Type B pancreatic cell (in vitro differentiated cells): ENCODE measurements around the gene KLF9. TPM values are rescaled to one million over a fixed set of nuclear protein-coding genes. Genes with fewer than 3 reads are reported as not detected.
"Not testable (repeated sequence)": the region's sequence is repeated elsewhere in the genome, so short reads cannot be mapped to it uniquely, and the experiment has no call there.

Source experiments
- DNase-seq: peaks from one replicate; pipeline ENCODE4 v3.0.0; 2021; ENCODE audit warnings: mixed read lengths; ENCODE audit not compliant: unreplicated experiment; ENCODE audit errors: extremely low spot score
- H3K27ac Mint-ChIP-seq: 2 replicates; pipeline ENCODE4 v1.8.0; 2021; ENCODE audit warnings: mild to moderate bottlenecking, mixed read lengths
- H3K27me3 Mint-ChIP-seq: 2 replicates; pipeline ENCODE4 v1.8.0; 2021; ENCODE audit warnings: mixed read lengths
- H3K36me3 Mint-ChIP-seq: 2 replicates; pipeline ENCODE4 v1.8.0; 2021; ENCODE audit warnings: mixed read lengths
- H3K4me1 Mint-ChIP-seq: one replicate; pipeline ENCODE4 v1.8.0; 2021; ENCODE audit warnings: mixed read lengths; ENCODE audit not compliant: unreplicated experiment
- H3K4me3 Mint-ChIP-seq: 2 replicates; pipeline ENCODE4 v1.8.0; 2021; ENCODE audit warnings: mild to moderate bottlenecking, mixed read lengths
- H3K9me3 Mint-ChIP-seq: 2 replicates; pipeline ENCODE4 v1.8.0; 2021; ENCODE audit warnings: mixed read lengths
- total RNA-seq: library from RNA; stranded (reverse); gene quantifications from 2 replicates; pipeline ENCODE4 v1.2.1, GENCODE V29; 2021; ENCODE audit warnings: low replicate concordance
- TF ChIP-seq, protein P1 (sequence below): fragments of 200-600 bp; sonication (generic); conservative IDR thresholded peaks from 2 replicates; pipeline ENCODE4 v1.5.0; 2021; ENCODE audit warnings: antibody characterized with exemption, mild to moderate bottlenecking

KLF9 gene
- total RNA-seq, 1 donor from 2014 or later, result 16.7 TPM

- H3K27me3 Mint-ChIP-seq, result no peaks in the 10 kb centered on the region
- no peak for DNase-seq
- H3K4me3 Mint-ChIP-seq, result no peak overlapping the region
- no peaks in the 10 kb centered on the region for H3K9me3 Mint-ChIP-seq
- peaks cover 39% of the 10 kb centered on the region for H3K4me1 Mint-ChIP-seq
- H3K36me3 Mint-ChIP-seq, result no peaks in the 10 kb centered on the region
- H3K27ac Mint-ChIP-seq, result peak overlapping the region; percentile 29
- TF ChIP-seq, protein P1, sequence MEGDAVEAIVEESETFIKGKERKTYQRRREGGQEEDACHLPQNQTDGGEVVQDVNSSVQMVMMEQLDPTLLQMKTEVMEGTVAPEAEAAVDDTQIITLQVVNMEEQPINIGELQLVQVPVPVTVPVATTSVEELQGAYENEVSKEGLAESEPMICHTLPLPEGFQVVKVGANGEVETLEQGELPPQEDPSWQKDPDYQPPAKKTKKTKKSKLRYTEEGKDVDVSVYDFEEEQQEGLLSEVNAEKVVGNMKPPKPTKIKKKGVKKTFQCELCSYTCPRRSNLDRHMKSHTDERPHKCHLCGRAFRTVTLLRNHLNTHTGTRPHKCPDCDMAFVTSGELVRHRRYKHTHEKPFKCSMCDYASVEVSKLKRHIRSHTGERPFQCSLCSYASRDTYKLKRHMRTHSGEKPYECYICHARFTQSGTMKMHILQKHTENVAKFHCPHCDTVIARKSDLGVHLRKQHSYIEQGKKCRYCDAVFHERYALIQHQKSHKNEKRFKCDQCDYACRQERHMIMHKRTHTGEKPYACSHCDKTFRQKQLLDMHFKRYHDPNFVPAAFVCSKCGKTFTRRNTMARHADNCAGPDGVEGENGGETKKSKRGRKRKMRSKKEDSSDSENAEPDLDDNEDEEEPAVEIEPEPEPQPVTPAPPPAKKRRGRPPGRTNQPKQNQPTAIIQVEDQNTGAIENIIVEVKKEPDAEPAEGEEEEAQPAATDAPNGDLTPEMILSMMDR, result no peak
Measured at GRCh38 chr9:70403166-70403565, 11.3 kb downstream of the KLF9 start.

DNA sequence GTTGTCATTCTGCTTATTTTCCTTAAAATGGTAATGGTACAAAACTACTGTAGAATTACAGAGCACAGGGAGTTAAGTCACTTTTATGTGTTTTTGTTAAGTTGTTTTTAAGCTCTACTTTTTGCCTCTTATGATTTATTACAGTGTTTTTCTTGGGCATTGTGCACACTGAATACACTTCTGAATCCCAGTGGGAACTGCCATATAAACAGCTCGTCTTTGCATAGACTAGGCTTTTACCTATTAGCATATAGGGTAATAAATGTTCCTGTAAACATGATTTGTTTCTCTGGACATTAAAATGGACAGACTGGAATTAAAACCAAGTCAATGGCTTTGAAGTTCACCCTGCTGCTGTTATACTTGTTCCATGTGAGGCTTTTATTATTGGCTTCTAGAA is 12.2 kb downstream of the KLF9 start:
- no peaks in the 10 kb centered on the region for H3K36me3 Mint-ChIP-seq
- H3K4me1 Mint-ChIP-seq, result peaks cover 35% of the 10 kb centered on the region
- TF ChIP-seq, protein P1, result no peak
- H3K27ac Mint-ChIP-seq, result no peak overlapping the region
- no peak overlapping the region for H3K4me3 Mint-ChIP-seq
- no peaks in the 10 kb centered on the region for H3K9me3 Mint-ChIP-seq
- H3K27me3 Mint-ChIP-seq, result no peaks in the 10 kb centered on the region
- DNase-seq, result no peak

GRCh38 chr9:70401241-70401640 is 13.2 kb downstream of the KLF9 start:
- not testable (repeated sequence) for DNase-seq, H3K36me3 Mint-ChIP-seq, H3K9me3 Mint-ChIP-seq, H3K4me3 Mint-ChIP-seq, H3K27me3 Mint-ChIP-seq, H3K27ac Mint-ChIP-seq
- peaks cover 27% of the 10 kb centered on the region for H3K4me1 Mint-ChIP-seq

DNA sequence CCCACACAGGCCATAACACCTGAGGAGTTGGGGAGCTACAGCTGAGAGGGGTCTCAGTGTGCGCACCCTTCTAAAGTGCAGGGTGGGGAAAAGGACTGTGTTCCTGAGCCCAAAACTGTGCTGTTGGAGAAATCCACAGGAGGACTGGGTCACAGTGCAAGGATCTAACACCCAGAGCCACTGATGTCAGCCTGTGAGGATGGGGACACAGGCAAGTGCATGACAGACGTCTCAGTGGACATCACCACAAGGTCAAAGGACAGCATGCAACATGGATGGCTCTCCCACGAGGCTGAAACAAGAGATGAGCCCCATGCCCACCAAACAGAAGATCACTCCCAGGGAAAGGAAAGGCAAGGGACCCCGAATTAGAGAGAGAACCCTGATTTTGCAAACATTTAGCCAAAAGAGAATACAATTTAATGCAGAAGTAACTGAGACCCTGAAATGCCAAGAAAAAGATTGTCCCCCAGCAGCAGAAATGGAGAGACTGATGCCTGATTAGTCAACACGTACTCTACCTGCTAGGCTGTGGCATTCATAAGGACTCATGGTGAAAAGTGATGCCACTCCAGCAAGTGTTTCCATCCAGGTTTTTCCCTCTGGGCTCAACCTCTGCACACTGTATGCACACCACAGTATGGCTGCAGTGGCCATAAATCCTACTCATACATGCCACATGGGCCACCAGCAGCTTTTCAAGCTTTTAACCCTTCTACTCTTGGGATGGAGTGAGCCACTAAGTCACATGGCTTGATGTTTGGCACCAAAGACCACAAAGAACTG is 14.2 kb downstream of the KLF9 start:
- no peak overlapping the region for H3K4me3 Mint-ChIP-seq
- H3K27ac Mint-ChIP-seq, result no peak overlapping the region

GRCh38 chr9:70399141-70399540 is 15.3 kb downstream of the KLF9 start:
- Mint-ChIP-seq H3K4me3 (no peak overlapping the region), H3K27ac (no peak overlapping the region), H3K27me3 (no peaks in the 10 kb centered on the region), H3K4me1 (peaks cover 21% of the 10 kb centered on the region), H3K36me3 (no peaks in the 10 kb centered on the region), H3K9me3 (no peaks in the 10 kb centered on the region)
- DNase-seq, result no peak
- TF ChIP-seq, protein P1, result no peak

More for the DNA sequence above, 14.2 kb downstream of the KLF9 start:
- no peak for DNase-seq
- peaks cover 21% of the 10 kb centered on the region for H3K4me1 Mint-ChIP-seq
- no peaks in the 10 kb centered on the region for H3K36me3 Mint-ChIP-seq
- TF ChIP-seq, protein P1, result no peak
- H3K9me3 Mint-ChIP-seq, result no peaks in the 10 kb centered on the region
- H3K27me3 Mint-ChIP-seq, result no peaks in the 10 kb centered on the region

DNA sequence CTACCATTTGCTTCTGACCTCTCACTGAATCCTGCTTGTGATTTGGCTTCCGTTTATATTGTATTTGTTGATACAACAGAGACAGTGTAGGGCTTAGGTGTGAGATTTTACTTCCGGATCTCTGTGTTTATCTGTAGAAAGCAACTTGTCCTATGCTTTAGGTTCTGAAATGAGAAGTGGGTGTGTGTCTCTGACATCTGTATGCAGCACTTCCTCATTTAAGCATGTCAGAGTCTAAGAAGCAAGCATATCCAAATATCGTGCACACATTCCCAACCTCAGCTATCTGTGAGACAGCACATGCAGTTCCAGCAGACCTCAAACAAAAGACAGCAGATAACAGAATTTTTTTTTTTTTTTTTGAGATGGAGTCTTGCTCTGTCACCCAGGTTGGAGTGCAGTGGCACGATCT is 16.3 kb downstream of the KLF9 start:
- H3K36me3 Mint-ChIP-seq, result no peaks in the 10 kb centered on the region
- peak overlapping the region; percentile 5 for H3K27ac Mint-ChIP-seq
- H3K4me3 Mint-ChIP-seq, result no peak overlapping the region
- no peaks in the 10 kb centered on the region for H3K27me3 Mint-ChIP-seq
- TF ChIP-seq, protein P1, result no peak
- H3K9me3 Mint-ChIP-seq, result no peaks in the 10 kb centered on the region
- no peak for DNase-seq
- H3K4me1 Mint-ChIP-seq, result peaks cover 17% of the 10 kb centered on the region
